KMS-11 (cell line): Measurements from ENCODE around the gene SLC27A1.

ENCODE experiments used
- H2AFZ ChIP-seq: fragments of 200-600 bp; sonication (generic); 2 replicates; pipeline ENCODE4 v1.6.1; 2016; ENCODE audit warnings: antibody characterized with exemption, mixed run types, low read depth
- H3K27ac ChIP-seq: fragments of 200-600 bp; sonication (generic); 2 replicates; pipeline ENCODE4 v1.6.1; 2016; ENCODE audit warnings: mild to moderate bottlenecking, mixed run types
- H3K27me3 ChIP-seq: fragments of 200-600 bp; sonication (generic); 2 replicates; pipeline ENCODE4 v1.6.1; 2017; ENCODE audit warnings: mild to moderate bottlenecking, low read depth, mixed run types, moderate library complexity; ENCODE audit not compliant: insufficient read depth
- H3K36me3 ChIP-seq: fragments of 200-600 bp; sonication (generic); 2 replicates; pipeline ENCODE4 v1.6.1; 2017; ENCODE audit warnings: mild to moderate bottlenecking, mixed run types; ENCODE audit not compliant: insufficient read depth
- H3K4me1 ChIP-seq: fragments of 200-600 bp; sonication (generic); 2 replicates; pipeline ENCODE4 v1.6.1; 2016; ENCODE audit warnings: mild to moderate bottlenecking, low read depth, mixed run types; ENCODE audit not compliant: poor library complexity, severe bottlenecking
- H3K4me2 ChIP-seq: fragments of 200-600 bp; sonication (generic); 2 replicates; pipeline ENCODE4 v1.7.0; 2016; ENCODE audit warnings: mild to moderate bottlenecking, mixed run types
- H3K4me3 ChIP-seq: fragments of 200-600 bp; sonication (generic); IDR thresholded peaks from 2 replicates; pipeline ENCODE4 v1.6.1; 2017; ENCODE audit warnings: low read depth, low read length, mixed read lengths; ENCODE audit not compliant: insufficient read depth
- H3K79me2 ChIP-seq: fragments of 200-600 bp; sonication (generic); 2 replicates; pipeline ENCODE4 v1.6.1; 2016; ENCODE audit warnings: low read depth, mixed run types; ENCODE audit not compliant: insufficient read depth
- H3K9ac ChIP-seq: fragments of 200-600 bp; sonication (generic); 2 replicates; pipeline ENCODE4 v1.6.1; 2016; ENCODE audit warnings: mild to moderate bottlenecking, mixed run types
- H4K20me1 ChIP-seq: fragments of 200-600 bp; sonication (generic); 2 replicates; pipeline ENCODE4 v1.6.1; 2016; ENCODE audit warnings: mild to moderate bottlenecking, mixed run types; ENCODE audit not compliant: insufficient read depth
- CTCF ChIP-seq: fragments of 200-600 bp; sonication (generic); conservative IDR thresholded peaks from 2 replicates; pipeline ENCODE4 v1.6.1; 2017; ENCODE audit warnings: low read depth, mild to moderate bottlenecking, antibody characterized with exemption, low read length, moderate library complexity, mixed read lengths

Gene SLC27A1

GRCh38 chr19:17475541-17476115, 5.3 kb downstream of the SLC27A1 start:
- H2AFZ ChIP-seq = no peak overlapping the region
- H3K36me3 ChIP-seq = no peaks in the 10 kb centered on the region
- no peak overlapping the region for H3K4me2 ChIP-seq
- H3K79me2 ChIP-seq = no peaks in the 10 kb centered on the region
- H3K27ac ChIP-seq = no peak overlapping the region
- H3K4me1 ChIP-seq = no peaks in the 10 kb centered on the region
- no peak overlapping the region for H3K4me3 ChIP-seq
- no peak overlapping the region for H3K9ac ChIP-seq
- no peak for TF ChIP-seq CTCF
- H4K20me1 ChIP-seq = no peaks in the 10 kb centered on the region
- no peaks in the 10 kb centered on the region for H3K27me3 ChIP-seq

- Histone ChIP-seq H3K9ac (no peak overlapping the region), H3K4me2 (no peak overlapping the region), H3K27me3 (no peaks in the 10 kb centered on the region), H3K27ac (no peak overlapping the region), H3K79me2 (no peaks in the 10 kb centered on the region), H3K4me1 (no peaks in the 10 kb centered on the region), H3K4me3 (no peak overlapping the region), H4K20me1 (no peaks in the 10 kb centered on the region), H3K36me3 (no peaks in the 10 kb centered on the region), H2AFZ (no peak overlapping the region)
- TF ChIP-seq CTCF = no peak
Observed at GRCh38 chr19:17479325-17479791, 9.0 kb downstream of the SLC27A1 start.

GRCh38 chr19:17481986-17482385, 11.7 kb downstream of the SLC27A1 start:
- TF ChIP-seq CTCF = no peak
- H2AFZ ChIP-seq = no peak overlapping the region
- H3K36me3 ChIP-seq = no peaks in the 10 kb centered on the region
- no peak overlapping the region for H3K4me3 ChIP-seq
- H3K9ac ChIP-seq = no peak overlapping the region
- no peaks in the 10 kb centered on the region for H3K79me2 ChIP-seq
- H3K4me2 ChIP-seq = no peak overlapping the region
- no peaks in the 10 kb centered on the region for H4K20me1 ChIP-seq
- H3K27ac ChIP-seq = no peak overlapping the region
- H3K4me1 ChIP-seq = no peaks in the 10 kb centered on the region
- no peaks in the 10 kb centered on the region for H3K27me3 ChIP-seq

GRCh38 chr19:17482877-17483604, 12.7 kb downstream of the SLC27A1 start:
- Histone ChIP-seq H3K4me3 (no peak overlapping the region), H3K4me2 (no peak overlapping the region), H3K9ac (no peak overlapping the region), H3K27me3 (no peaks in the 10 kb centered on the region), H3K36me3 (no peaks in the 10 kb centered on the region), H4K20me1 (no peaks in the 10 kb centered on the region), H2AFZ (no peak overlapping the region), H3K79me2 (no peaks in the 10 kb centered on the region), H3K27ac (no peak overlapping the region), H3K4me1 (no peaks in the 10 kb centered on the region)
- no peak for TF ChIP-seq CTCF
